Smooth muscle cell (in vitro differentiated cells): Measurements from ENCODE around the gene ZNF655. TPM values are rescaled to one million over a fixed set of nuclear protein-coding genes. Genes with fewer than 3 reads are reported as not detected.

Source experiments
- DNase-seq: peaks from one replicate; lab custom pipeline; 2025; ENCODE audit not compliant: unreplicated experiment; lab: John Stamatoyannopoulos, UW
- H2AFZ ChIP-seq: fragments of 200-600 bp; sonication (generic); 2 replicates; pipeline ENCODE4 v1.6.0; 2016; ENCODE audit warnings: antibody characterized with exemption, low read depth, mild to moderate bottlenecking
- H3F3A ChIP-seq: fragments of 200-600 bp; sonication (generic); 2 replicates; pipeline ENCODE4 v1.6.0; 2017; ENCODE audit warnings: antibody characterized with exemption, low read depth
- H3K27ac ChIP-seq: fragments of 200-600 bp; sonication (generic); 2 replicates; pipeline ENCODE4 v1.5.1; 2016; ENCODE audit warnings: low read depth, mild to moderate bottlenecking
- H3K27me3 ChIP-seq: fragments of 200-600 bp; sonication (generic); 2 replicates; pipeline ENCODE4 v1.6.1; 2016; ENCODE audit warnings: low read depth, mild to moderate bottlenecking
- H3K36me3 ChIP-seq: fragments of 200-600 bp; sonication (generic); 2 replicates; pipeline ENCODE4 v1.5.1; 2016; ENCODE audit warnings: low read depth
- H3K4me1 ChIP-seq: fragments of 200-600 bp; sonication (generic); 2 replicates; pipeline ENCODE4 v1.5.1; 2016; ENCODE audit warnings: low read depth
- H3K4me2 ChIP-seq: fragments of 200-600 bp; sonication (generic); 2 replicates; pipeline ENCODE4 v1.6.0; 2016; ENCODE audit warnings: mild to moderate bottlenecking
- H3K4me3 ChIP-seq: fragments of 200-600 bp; sonication (generic); 2 replicates; pipeline ENCODE4 v1.5.1; 2016; ENCODE audit warnings: mild to moderate bottlenecking
- H3K79me2 ChIP-seq: fragments of 200-600 bp; sonication (generic); 2 replicates; pipeline ENCODE4 v1.6.0; 2016; ENCODE audit warnings: low read depth, mild to moderate bottlenecking
- H3K9ac ChIP-seq: fragments of 200-600 bp; sonication (generic); 2 replicates; pipeline ENCODE4 v1.6.0; 2016; ENCODE audit warnings: low read depth
- H3K9me3 ChIP-seq: fragments of 200-600 bp; sonication (generic); replicated peaks from 2 replicates; pipeline ENCODE4 v1.5.1; 2016; ENCODE audit warnings: low read depth
- H4K20me1 ChIP-seq: fragments of 200-600 bp; sonication (generic); 2 replicates; pipeline ENCODE4 v1.6.0; 2016; ENCODE audit warnings: low read depth
- WGBS: methylation state at CpG from one replicate; pipeline ENCODE4 v1.1.7; 2016; ENCODE audit warnings: low lambda C conversion rate; 5-methylcytosine and 5-hydroxymethylcytosine counted together
- polyA plus RNA-seq: library from polyadenylated mRNA; unstranded; fragments of >200 nt; fragmentation: Nextera tagmentation; extraction: Ambion mirVana; gene quantifications from 2 replicates; pipeline ENCODE4 v1.2.1, GENCODE V29; 2016
- total RNA-seq: library from RNA; depleted of rRNA; stranded (reverse); fragments of >200 nt; gene quantifications from 2 replicates; pipeline ENCODE4 v1.2.3, GENCODE V29; 2014
- TF ChIP-seq, protein P1 (sequence below): fragments of 200-600 bp; sonication (generic); IDR thresholded peaks from 2 replicates; pipeline ENCODE4 v1.5.1; 2017; ENCODE audit warnings: borderline replicate concordance, mild to moderate bottlenecking, antibody characterized with exemption; ENCODE audit not compliant: insufficient read depth, poor library complexity, severe bottlenecking

The ZNF655 gene
- total RNA-seq (55.5 and 67.2 TPM in 2 replicates), polyA plus RNA-seq (21.6 and 33.4 TPM in 2 replicates)

- peak within 1 kb of the TSS; percentile 98 for H3K27ac ChIP-seq
- peaks cover 18% of the 10 kb centered on the region for H3K4me1 ChIP-seq
- peaks cover 4% of the 10 kb centered on the region for H3K36me3 ChIP-seq
- peak; percentile 78 for DNase-seq
- H3K27me3 ChIP-seq: no peaks in the 10 kb centered on the region
- TF ChIP-seq, protein P1, sequence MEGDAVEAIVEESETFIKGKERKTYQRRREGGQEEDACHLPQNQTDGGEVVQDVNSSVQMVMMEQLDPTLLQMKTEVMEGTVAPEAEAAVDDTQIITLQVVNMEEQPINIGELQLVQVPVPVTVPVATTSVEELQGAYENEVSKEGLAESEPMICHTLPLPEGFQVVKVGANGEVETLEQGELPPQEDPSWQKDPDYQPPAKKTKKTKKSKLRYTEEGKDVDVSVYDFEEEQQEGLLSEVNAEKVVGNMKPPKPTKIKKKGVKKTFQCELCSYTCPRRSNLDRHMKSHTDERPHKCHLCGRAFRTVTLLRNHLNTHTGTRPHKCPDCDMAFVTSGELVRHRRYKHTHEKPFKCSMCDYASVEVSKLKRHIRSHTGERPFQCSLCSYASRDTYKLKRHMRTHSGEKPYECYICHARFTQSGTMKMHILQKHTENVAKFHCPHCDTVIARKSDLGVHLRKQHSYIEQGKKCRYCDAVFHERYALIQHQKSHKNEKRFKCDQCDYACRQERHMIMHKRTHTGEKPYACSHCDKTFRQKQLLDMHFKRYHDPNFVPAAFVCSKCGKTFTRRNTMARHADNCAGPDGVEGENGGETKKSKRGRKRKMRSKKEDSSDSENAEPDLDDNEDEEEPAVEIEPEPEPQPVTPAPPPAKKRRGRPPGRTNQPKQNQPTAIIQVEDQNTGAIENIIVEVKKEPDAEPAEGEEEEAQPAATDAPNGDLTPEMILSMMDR: no peak
- 1% methylated on average over 71 of the region's 73 CpGs for WGBS
- peak within 1 kb of the TSS; percentile 95 for H3K4me2 ChIP-seq
- H2AFZ ChIP-seq: peak within 1 kb of the TSS; percentile 76
- H3K9ac ChIP-seq: peak within 1 kb of the TSS; percentile 100
- H3F3A ChIP-seq: peaks cover 26% of the 10 kb centered on the region
- H3K79me2 ChIP-seq: peaks cover 44% of the 10 kb centered on the region
- H3K4me3 ChIP-seq: peak within 1 kb of the TSS; percentile 93
- peaks cover 17% of the 10 kb centered on the region for H4K20me1 ChIP-seq
- no peaks in the 10 kb centered on the region for H3K9me3 ChIP-seq
Observed at GRCh38 chr7:99558306-99559174, at the start of gene ZNF655. ZNF655 (plus strand) TSS chr7:99558642; CDS start chr7:99560560, 1,918 bp downstream.

DNA sequence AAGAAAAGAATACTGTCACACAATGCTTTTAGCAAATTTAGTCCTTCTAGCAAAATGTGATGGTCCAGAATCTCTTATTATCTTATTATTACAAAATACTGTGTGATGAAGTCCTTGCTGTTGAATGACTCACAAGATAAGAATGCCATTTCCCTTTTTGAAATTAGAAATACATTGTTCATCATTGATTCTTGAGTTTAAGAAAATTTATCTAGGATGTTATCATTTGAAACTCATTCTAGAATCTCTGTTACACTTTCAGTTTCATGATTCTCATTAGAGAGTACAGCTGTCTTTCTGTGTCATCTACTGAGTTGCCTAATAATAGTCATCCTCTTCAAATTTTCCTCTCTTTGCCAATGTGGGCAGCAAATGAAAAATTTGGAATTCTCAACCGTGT is 44.4 kb upstream of the ZNF655 start:
- TF ChIP-seq, protein P1: no peak
- H4K20me1 ChIP-seq: peaks cover 25% of the 10 kb centered on the region
- no peaks in the 10 kb centered on the region for H3F3A ChIP-seq
- H3K9ac ChIP-seq: no peak overlapping the region
- WGBS: 100% methylated on average over 1 of the region's 1 CpG
- H2AFZ ChIP-seq: no peak overlapping the region
- H3K27me3 ChIP-seq: no peaks in the 10 kb centered on the region
- H3K36me3 ChIP-seq: no peaks in the 10 kb centered on the region
- H3K9me3 ChIP-seq: no peaks in the 10 kb centered on the region
- no peak overlapping the region for H3K4me2 ChIP-seq
- no peak overlapping the region for H3K4me3 ChIP-seq
- no peak overlapping the region for H3K27ac ChIP-seq
- no peaks in the 10 kb centered on the region for H3K4me1 ChIP-seq
- H3K79me2 ChIP-seq: peaks cover 23% of the 10 kb centered on the region
- no peak for DNase-seq

DNA sequence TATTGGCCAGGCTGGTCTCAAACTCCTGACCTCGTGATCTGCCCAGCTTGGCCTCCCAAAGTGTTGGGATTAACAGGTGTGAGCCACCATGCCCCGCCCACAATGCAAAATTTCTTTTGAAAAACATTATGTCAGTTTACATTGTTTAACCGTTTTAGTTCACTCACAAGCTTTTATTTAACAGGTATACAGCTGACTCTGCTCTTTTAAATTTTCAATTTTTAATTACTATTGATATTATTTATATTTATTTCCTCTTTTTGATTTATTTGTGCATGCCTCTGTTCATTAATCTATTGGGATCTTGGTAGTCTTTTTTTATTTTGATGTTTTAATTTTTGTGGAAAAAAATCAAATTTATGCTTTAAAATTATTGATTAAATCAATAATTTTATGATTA is 37.0 kb upstream of the ZNF655 start:
- H3K4me1 ChIP-seq: no peaks in the 10 kb centered on the region

More for the DNA sequence above, 37.0 kb upstream of the ZNF655 start:
- Histone ChIP-seq H3F3A (no peaks in the 10 kb centered on the region), H3K79me2 (no peaks in the 10 kb centered on the region), H3K27ac (no peak overlapping the region), H2AFZ (no peak overlapping the region), H3K9me3 (no peaks in the 10 kb centered on the region), H3K4me2 (no peak overlapping the region), H4K20me1 (no peaks in the 10 kb centered on the region), H3K36me3 (peaks cover 12% of the 10 kb centered on the region), H3K27me3 (no peaks in the 10 kb centered on the region), H3K9ac (no peak overlapping the region), H3K4me3 (no peak overlapping the region)
- 95% methylated on average over 3 of the region's 3 CpGs for WGBS
- DNase-seq: no peak
- TF ChIP-seq, protein P1: no peak
